Activated CD4-positive, alpha-beta memory T cell treated with anti-CD3 and anti-CD28 coated beads, Interleukin-2, amount 10 ng/mL, durations not matched to agents 7 days and 5 days (primary cell): Measurements from ENCODE around the gene OTUD7B. TPM values are rescaled to one million over a fixed set of nuclear protein-coding genes. Genes with fewer than 3 reads are reported as not detected.
"Not testable (repeated sequence)": the region's sequence is repeated elsewhere in the genome, so short reads cannot be mapped to it uniquely, and the experiment has no call there.

Source experiments
- CTCF ChIA-PET: fragments of 350-600 bp; sonication (Branson Sonifier 250); formaldehyde crosslinking; loops from one replicate; lab custom pipeline; 2021; ENCODE audit warnings: antibody characterized with exemption, inconsistent platforms; lab: Charles Lee
- POLR2A ChIA-PET: fragments of 350-600 bp; sonication (Branson Sonifier 250); formaldehyde crosslinking; loops from one replicate; lab custom pipeline; 2021; ENCODE audit warnings: antibody characterized with exemption; lab: Charles Lee
- DNase-seq: peaks from one replicate; pipeline ENCODE4 v3.0.0-alpha.2; 2020
- H3K27ac Mint-ChIP-seq: one replicate; pipeline ENCODE4 v1.8.0; 2021; ENCODE audit warnings: mild to moderate bottlenecking, mixed read lengths
- H3K27me3 Mint-ChIP-seq: one replicate; pipeline ENCODE4 v1.8.0; 2021; ENCODE audit warnings: mixed read lengths
- H3K36me3 Mint-ChIP-seq: one replicate; pipeline ENCODE4 v1.8.0; 2021; ENCODE audit warnings: low read depth, mixed read lengths
- H3K4me1 Mint-ChIP-seq: one replicate; pipeline ENCODE4 v1.8.0; 2021; ENCODE audit warnings: mixed read lengths
- H3K4me3 Mint-ChIP-seq: one replicate; pipeline ENCODE4 v1.8.0; 2021; ENCODE audit warnings: mild to moderate bottlenecking, mixed read lengths
- H3K9me3 Mint-ChIP-seq: one replicate; pipeline ENCODE4 v1.8.0; 2021; ENCODE audit warnings: mixed read lengths
- total RNA-seq, 2 experiments: library from RNA; stranded (reverse); gene quantifications; one replicate each; pipeline ENCODE4 v1.2.3, GENCODE V29; 2021

Gene OTUD7B
- total RNA-seq, 2 experiments from 2014 or later = 15.9 to 17.4 TPM

DNA sequence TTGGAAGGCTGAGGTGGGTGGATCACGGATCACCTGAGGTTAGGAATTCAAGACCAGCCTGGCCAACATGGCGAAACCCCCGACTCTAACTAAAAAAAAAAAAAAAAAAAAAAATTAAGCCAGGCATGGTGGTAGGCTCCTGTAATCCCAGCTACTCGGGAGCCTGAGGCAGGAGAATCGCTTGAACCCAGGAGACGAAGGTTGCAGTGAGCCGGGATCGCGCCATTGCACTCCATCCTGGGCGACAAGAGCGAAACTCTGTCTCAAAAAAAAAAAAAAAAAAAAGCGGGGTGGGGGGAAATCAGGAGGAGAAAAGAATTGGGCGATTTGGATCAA lies 71.9 kb downstream of the OTUD7B start:
- not testable (repeated sequence) for H3K4me3 Mint-ChIP-seq, H3K36me3 Mint-ChIP-seq, H3K9me3 Mint-ChIP-seq, DNase-seq, H3K27me3 Mint-ChIP-seq
- POLR2A ChIA-PET = interaction anchor here (0.8 to 6.8 kb wide), 7 partner anchors 9 to 296 kb away, joined by 3 to 53 read pairs (median 4); partner anchors contain the start of genes BOLA1, PLEKHO1 and SF3B4
- peaks cover 42% of the 10 kb centered on the region for H3K4me1 Mint-ChIP-seq
- CTCF ChIA-PET = interaction anchor here (0.9 to 1.8 kb wide), 5 partner anchors 11 to 248 kb away, joined by 3 to 9 read pairs (median 4); partner anchors contain the start of genes SF3B4 and VPS45
- H3K27ac Mint-ChIP-seq = peak overlapping the region; percentile 77

DNA sequence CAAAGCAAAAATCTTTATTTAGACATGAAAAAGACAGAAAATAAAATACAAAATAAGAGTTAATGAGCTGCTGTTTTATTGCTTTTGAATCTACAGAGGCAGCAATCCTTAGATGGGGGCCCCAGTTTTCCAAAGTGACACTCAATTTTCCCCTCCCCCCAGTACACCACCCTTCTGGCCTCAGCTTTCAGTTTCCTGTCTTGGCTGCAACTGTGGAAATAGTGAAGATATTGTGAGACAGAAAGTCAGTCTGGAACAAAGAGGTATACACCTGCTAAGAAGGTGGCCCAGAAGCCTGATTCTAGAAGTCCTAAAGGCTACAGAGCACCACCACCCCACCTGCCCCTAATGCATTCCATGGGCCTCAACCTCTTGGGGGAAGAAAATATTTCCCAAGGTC lies 72.8 kb downstream of the OTUD7B start:
- DNase-seq = no peak

DNA sequence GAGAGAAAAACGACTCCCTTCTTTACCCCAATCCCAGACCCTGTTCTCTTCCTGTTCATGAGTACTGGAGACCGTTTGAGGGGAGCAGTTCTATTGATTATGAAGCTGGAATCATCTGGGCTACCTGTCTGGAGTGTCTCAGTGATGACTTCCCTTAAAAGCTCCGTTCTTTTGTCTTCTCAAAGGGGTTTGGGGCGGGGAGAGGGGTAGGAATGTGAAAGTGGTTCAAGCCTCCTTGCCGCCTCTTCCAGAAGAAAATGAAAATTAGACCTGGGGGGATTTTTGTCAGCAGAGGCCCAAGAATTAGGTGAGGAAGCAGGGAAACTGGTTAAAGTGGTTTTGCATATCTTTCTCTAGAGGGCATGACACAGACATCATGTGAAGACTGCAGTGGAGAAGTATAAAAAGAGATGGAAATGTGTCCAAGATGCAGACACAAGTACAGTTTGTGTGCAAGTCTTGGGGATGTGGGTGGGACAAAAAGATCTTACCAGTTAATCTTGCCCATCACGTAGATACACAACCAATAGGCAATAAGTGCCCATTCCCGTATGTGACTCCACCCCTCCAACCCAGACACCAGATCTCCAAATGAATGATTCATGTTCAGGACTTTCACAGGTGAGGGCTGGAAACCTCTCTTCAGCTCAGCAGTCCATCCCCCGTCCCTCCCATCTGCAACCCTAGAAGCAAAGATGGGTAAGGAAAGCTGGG lies 73.4 kb downstream of the OTUD7B start:
- peak overlapping the region; percentile 63 for H3K27ac Mint-ChIP-seq
- no peak overlapping the region for H3K4me3 Mint-ChIP-seq
- no peaks in the 10 kb centered on the region for H3K9me3 Mint-ChIP-seq
- H3K4me1 Mint-ChIP-seq = peaks cover 37% of the 10 kb centered on the region
- H3K27me3 Mint-ChIP-seq = no peaks in the 10 kb centered on the region
- H3K36me3 Mint-ChIP-seq = no peaks in the 10 kb centered on the region
- ChIA-PET POLR2A (interaction anchor here (0.9 to 6.8 kb wide), 5 partner anchors 8 to 212 kb away, joined by 3 to 53 read pairs (median 5); partner anchors contain the start of genes PLEKHO1 and SF3B4), CTCF (interaction anchor here (0.7 to 1.8 kb wide), 4 partner anchors 9 to 250 kb away, joined by 3 to 7 read pairs (median 4); partner anchors contain the start of gene SF3B4)
- DNase-seq = no peak

More for the DNA sequence above, 72.8 kb downstream of the OTUD7B start:
- ChIA-PET CTCF (interaction anchor here (0.7 to 1.8 kb wide), 4 partner anchors 10 to 249 kb away, joined by 3 to 7 read pairs (median 4); partner anchors contain the start of gene SF3B4), POLR2A (interaction anchor here (0.9 to 6.8 kb wide), 5 partner anchors 8 to 212 kb away, joined by 3 to 53 read pairs (median 5); partner anchors contain the start of genes PLEKHO1 and SF3B4)
- H3K4me1 Mint-ChIP-seq = peaks cover 34% of the 10 kb centered on the region
- H3K36me3 Mint-ChIP-seq = no peaks in the 10 kb centered on the region
- H3K4me3 Mint-ChIP-seq = no peak overlapping the region
- H3K9me3 Mint-ChIP-seq = no peaks in the 10 kb centered on the region
- H3K27ac Mint-ChIP-seq = peak overlapping the region; percentile 63
- no peaks in the 10 kb centered on the region for H3K27me3 Mint-ChIP-seq

DNA sequence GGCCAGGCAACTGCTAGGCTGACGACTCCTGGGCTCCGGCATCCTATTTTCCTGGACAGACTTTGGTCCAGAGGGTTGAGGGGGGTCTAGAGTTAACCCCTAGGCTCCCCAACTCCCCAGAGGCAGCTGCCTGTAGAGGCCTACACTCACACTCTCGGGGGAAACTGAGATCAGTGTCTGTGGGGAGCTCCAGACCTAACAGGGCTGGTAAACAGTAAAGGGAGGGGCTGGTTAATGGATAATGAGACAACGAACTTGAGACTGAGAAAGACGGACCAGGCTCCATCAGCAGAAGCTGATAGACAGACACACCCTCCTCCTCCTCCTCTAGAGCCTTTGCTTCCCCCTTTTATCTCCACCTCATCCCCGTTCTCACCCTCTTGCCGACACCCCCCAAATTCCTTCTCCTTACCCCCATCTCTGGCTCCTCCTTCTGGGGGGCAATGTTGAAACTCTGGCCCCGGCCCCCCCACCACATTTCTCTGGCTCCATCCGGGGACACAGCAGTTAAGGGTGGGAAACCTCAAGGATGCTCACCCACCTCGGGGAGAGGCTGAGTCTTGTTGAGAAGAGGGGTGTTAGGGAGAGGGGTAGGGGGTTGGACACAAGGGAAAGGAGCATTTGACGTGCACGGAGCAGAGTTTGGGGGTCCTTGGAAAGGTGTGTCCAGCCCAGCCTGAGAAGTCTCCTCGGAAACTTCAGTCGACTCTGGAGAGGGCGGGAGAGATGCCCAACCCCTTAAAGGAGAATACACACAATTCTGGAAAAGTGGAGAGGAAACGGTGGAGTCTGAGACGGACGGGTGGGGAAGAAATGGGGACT lies 74.1 kb downstream of the OTUD7B start, which contains the start of gene MTMR11:
Gene MTMR11 (minus strand): TSS at position 710 of the 822 bp plus-strand sequence. CDS start 232 bp downstream, at position 478.
- H3K4me1 Mint-ChIP-seq = peaks cover 44% of the 10 kb centered on the region
- DNase-seq = no peak
- no peaks in the 10 kb centered on the region for H3K9me3 Mint-ChIP-seq
- H3K36me3 Mint-ChIP-seq = peaks cover 5% of the 10 kb centered on the region
- POLR2A ChIA-PET = interaction anchor here (1.1 to 6.8 kb wide), 2 partner anchors 8 to 50 kb away, joined by 3 to 53 read pairs; a partner anchor contains a TSS
- H3K27me3 Mint-ChIP-seq = no peaks in the 10 kb centered on the region
- H3K4me3 Mint-ChIP-seq = no peak within 1 kb of the TSS
- CTCF ChIA-PET = no interaction called here
- H3K27ac Mint-ChIP-seq = peak within 1 kb of the TSS; percentile 63

DNA sequence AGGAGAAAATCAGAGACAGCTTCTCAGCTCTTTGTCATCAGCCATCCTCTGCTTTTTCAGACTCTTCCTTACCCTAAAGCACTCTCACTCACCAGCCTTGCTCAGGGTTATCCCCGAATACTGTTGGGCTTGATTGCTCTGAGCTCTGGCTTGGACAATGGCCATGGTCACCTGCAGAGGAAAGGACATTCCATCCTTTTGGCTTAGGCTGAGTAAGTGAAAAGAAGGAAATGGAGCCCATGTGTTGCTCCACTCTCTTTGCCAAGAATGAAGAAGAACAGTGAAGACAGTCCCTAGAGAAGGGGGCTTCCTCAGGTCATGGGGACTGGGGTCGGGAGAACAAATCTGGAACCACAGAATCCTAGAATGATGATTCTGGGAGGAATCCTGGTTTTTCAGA lies 76.2 kb downstream of the OTUD7B start:
- DNase-seq = no peak
- POLR2A ChIA-PET = interaction anchor here (7.4 kb wide), 1 partner anchor 47 kb away, joined by 160 read pairs; a partner anchor contains a TSS
- Mint-ChIP-seq H3K27me3 (no peaks in the 10 kb centered on the region), H3K27ac (no peak overlapping the region), H3K36me3 (peaks cover 7% of the 10 kb centered on the region), H3K9me3 (no peaks in the 10 kb centered on the region), H3K4me1 (peaks cover 57% of the 10 kb centered on the region), H3K4me3 (no peak overlapping the region)
- CTCF ChIA-PET = no interaction called here

DNA sequence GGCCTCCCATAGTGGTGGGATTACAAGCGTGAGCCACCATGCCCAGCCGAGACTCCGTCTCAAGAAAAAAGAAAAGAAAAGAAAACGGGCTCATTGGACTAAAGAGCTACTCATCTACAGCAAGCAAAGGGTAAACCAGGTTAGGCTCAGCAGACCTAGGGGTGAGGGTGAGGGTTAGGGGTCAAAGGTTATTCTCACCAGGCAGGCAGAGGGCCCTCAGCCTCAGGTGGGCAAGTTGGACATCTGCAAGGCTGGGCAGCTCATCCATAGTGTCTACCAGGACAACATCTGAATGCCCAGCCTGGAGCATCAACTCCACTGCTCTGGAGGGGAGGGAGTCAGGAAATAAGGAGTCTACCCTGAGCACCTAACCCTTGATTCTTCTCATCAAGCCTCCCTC lies 77.3 kb downstream of the OTUD7B start:
- Mint-ChIP-seq H3K36me3 (peaks cover 7% of the 10 kb centered on the region), H3K4me1 (peaks cover 59% of the 10 kb centered on the region), H3K9me3 (no peaks in the 10 kb centered on the region), H3K4me3 (no peak overlapping the region), H3K27me3 (no peaks in the 10 kb centered on the region), H3K27ac (no peak overlapping the region)
- ChIA-PET POLR2A (interaction anchor here (1.0 to 7.4 kb wide), 2 partner anchors 17 to 46 kb away, joined by 3 to 160 read pairs; a partner anchor contains a TSS), CTCF (no interaction called here)
- no peak for DNase-seq

DNA sequence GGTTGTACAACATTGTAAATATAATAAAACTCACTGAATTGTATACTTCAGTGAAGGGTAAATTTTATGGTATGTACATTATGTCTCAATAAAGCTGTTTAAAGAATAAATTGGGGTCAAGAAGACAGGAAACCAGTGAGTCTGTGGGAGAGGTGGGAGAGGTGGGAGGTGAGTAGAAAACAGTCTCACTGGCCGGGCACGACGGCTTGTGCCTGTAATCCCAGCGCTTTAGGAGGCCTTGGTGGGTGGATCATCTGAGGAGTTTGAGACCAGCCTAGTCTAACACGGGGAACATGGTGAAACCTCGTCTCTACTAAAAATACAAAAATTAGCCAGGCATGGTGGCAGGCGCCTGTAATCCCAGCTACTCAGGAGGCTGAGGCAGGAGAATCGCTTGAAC lies 78.1 kb downstream of the OTUD7B start:
- Mint-ChIP-seq H3K4me1 (peaks cover 53% of the 10 kb centered on the region), H3K27me3 (no peaks in the 10 kb centered on the region), H3K36me3 (peaks cover 10% of the 10 kb centered on the region), H3K4me3 (no peak overlapping the region), H3K9me3 (no peaks in the 10 kb centered on the region), H3K27ac (no peak overlapping the region)
- POLR2A ChIA-PET = interaction anchor here (1.0 to 7.4 kb wide), 2 partner anchors 16 to 46 kb away, joined by 3 to 160 read pairs; a partner anchor contains a TSS
- DNase-seq = no peak
- CTCF ChIA-PET = no interaction called here

DNA sequence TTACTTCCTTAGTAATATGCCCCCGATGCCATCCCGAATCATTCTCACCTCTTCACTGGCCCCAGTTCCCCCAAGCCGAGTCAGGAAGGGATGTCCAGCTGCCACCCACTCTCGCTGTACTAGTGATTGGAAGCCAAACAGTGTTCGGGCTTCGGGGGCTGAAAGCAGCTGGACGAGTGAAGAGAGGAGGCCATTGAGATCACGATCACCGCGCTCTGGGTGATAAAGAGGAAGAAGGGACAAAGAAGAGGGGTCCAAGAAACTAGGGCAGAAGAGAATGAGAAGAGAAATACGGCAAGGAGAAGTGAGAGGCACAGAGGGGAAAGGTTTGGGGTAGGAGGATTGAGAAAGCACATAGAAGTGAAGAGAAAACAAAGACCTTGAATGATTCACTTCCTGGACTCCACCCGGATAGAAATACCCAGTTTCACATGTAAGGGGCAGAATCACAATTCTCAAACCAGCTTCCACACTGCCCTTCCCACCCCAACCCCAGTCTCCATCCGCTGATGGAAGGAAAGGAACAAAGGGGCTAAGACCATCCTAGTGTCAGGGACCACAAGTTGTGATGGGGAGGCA lies 79.2 kb downstream of the OTUD7B start:
- Mint-ChIP-seq H3K9me3 (no peaks in the 10 kb centered on the region), H3K4me3 (peak overlapping the region; percentile 70), H3K27ac (peak overlapping the region; percentile 82), H3K27me3 (no peaks in the 10 kb centered on the region), H3K36me3 (peaks cover 18% of the 10 kb centered on the region), H3K4me1 (peaks cover 51% of the 10 kb centered on the region)
- CTCF ChIA-PET = interaction anchor here (1.0 kb wide), 1 partner anchor 256 kb away, joined by 3 read pairs; no protein-coding TSS in a partner anchor
- DNase-seq = no peak
- POLR2A ChIA-PET = interaction anchor here (1.0 to 7.4 kb wide), 3 partner anchors 8 to 44 kb away, joined by 5 to 160 read pairs (median 37); a partner anchor contains a TSS

DNA sequence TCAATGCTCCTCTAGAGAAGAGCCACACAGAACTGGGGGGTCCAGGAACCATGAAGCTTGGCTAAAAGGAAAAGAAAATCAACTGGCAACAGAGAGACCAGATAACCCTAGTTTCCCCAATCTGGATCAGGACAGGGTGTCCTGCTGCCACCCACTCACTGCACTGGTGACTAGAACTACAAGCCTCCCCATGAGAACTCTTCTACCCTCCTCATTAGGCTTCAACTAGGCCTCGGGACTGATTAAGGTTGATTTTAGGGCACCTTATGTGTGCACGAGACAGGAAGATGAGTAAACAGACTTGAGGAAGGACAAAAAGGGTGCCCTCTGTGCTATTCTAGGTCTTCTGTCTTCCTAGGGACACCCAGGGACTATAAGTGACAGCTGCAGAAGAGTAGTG lies 80.7 kb downstream of the OTUD7B start:
- no peak for DNase-seq
- CTCF ChIA-PET = no interaction called here
- Mint-ChIP-seq H3K36me3 (peaks cover 31% of the 10 kb centered on the region), H3K27ac (no peak overlapping the region), H3K9me3 (no peaks in the 10 kb centered on the region), H3K27me3 (no peaks in the 10 kb centered on the region), H3K4me1 (peaks cover 66% of the 10 kb centered on the region), H3K4me3 (peak overlapping the region; percentile 30)
- POLR2A ChIA-PET = interaction anchor here (1.0 to 7.4 kb wide), 4 partner anchors 9 to 258 kb away, joined by 3 to 160 read pairs (median 21); a partner anchor contains a TSS

DNA sequence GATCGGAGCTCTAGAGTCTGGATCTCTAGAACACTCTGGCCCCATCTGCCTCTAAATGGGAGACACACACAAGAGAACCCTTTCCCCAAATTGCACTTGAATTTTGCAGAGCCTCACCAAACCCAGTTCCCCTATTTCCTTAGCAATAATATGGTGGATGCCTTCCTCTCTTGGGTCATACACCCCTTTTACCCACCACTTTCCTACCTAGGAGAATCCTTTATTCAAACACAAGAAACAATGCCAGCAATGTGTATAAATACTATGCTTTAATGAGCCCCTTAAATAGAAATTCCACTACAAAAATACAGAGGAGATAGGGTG lies 82.2 kb downstream of the OTUD7B start:
- Mint-ChIP-seq H3K27ac (peak overlapping the region; percentile 95), H3K4me1 (peaks cover 74% of the 10 kb centered on the region), H3K4me3 (peak overlapping the region; percentile 97), H3K36me3 (peaks cover 45% of the 10 kb centered on the region), H3K27me3 (no peaks in the 10 kb centered on the region), H3K9me3 (no peaks in the 10 kb centered on the region)
- ChIA-PET POLR2A (interaction anchor here (0.6 to 7.4 kb wide), 22 partner anchors 8 to 309 kb away, joined by 3 to 160 read pairs (median 4); partner anchors contain the start of genes BOLA1, MTMR11, PLEKHO1 and VPS45), CTCF (interaction anchor here (0.5 to 2.2 kb wide), 9 partner anchors 9 to 623 kb away, joined by 3 to 18 read pairs (median 4); a partner anchor contains a TSS)
- DNase-seq = no peak

DNA sequence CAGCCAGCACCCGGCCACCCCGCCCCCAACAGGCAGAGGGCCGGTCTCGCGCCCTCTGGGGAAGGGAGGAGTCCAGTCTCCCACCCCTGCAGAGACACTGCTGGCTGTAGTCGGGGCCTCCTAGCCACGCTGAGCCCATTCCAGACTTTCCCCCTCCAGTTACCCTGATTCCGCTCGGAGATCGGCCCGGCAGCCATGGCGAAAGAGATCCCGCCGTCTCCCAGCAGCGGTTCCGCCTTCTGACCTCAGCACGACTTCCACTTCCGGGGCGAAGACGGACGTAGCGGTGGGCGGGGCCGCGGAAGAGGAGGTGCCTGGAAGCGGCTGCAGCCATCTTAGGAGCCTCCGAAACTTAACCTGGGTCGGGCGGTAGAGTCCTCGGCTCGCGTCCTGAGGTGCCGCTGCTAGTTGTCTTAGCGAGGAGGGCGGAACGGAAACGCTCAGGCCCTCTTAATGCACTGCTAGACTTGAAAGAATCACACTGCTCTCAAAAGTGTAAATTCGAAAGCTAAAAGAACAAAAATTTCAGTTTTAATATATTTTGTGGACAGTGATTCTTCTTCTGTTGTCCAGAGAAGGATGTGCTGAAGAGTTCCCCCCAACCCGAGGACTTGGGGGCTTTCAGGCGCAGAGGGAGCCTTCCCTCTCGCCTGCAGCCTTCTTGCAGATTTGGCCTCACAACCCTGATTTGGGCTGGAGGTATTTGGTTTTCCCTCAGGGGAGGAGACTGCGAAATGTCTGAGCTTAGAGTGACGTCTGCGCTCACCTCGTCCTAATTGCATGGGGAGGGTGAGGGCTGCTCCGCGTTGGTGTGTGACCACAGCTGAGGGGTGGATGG lies 82.7 kb downstream of the OTUD7B start, which contains the start of gene SF3B4:
Gene SF3B4 (minus strand): TSS at position 241 of the 838 bp plus-strand sequence. CDS start 44 bp downstream, at position 197.
- DNase-seq = peak; percentile 96
- Mint-ChIP-seq H3K4me3 (peak within 1 kb of the TSS; percentile 97), H3K9me3 (no peaks in the 10 kb centered on the region), H3K27me3 (no peaks in the 10 kb centered on the region), H3K27ac (peak within 1 kb of the TSS; percentile 95), H3K36me3 (peaks cover 50% of the 10 kb centered on the region), H3K4me1 (peaks cover 74% of the 10 kb centered on the region)
- ChIA-PET POLR2A (interaction anchor here (0.6 to 7.4 kb wide), 23 partner anchors 8 to 309 kb away, joined by 3 to 160 read pairs (median 4); partner anchors contain the start of genes BOLA1, MTMR11, PLEKHO1 and VPS45), CTCF (interaction anchor here (0.5 to 2.2 kb wide), 10 partner anchors 10 to 624 kb away, joined by 3 to 18 read pairs (median 4); a partner anchor contains a TSS)
